ENCODE data around the gene PAQR8.

DNA sequence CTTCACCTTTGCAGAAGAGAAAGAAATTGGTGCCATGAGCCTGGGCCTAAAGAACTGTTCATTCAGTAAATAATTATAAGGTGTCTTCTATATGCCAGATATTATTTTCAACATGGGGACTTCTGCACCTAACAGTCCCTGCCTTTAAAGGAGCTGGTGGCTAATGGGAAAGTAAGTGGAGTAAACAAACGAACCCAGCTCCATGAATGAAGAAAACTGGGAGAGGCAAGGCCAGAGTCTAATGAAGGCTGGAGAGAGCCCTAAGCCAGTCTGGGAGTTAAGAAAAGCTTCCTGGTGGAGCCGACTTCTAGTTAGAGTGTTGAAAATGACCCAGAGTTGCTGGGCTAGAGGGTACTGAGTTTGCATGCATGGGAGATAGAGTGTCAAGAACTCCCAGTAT is 34.0 kb downstream of the PAQR8 start:
- TF ChIP-seq, protein P1, sequence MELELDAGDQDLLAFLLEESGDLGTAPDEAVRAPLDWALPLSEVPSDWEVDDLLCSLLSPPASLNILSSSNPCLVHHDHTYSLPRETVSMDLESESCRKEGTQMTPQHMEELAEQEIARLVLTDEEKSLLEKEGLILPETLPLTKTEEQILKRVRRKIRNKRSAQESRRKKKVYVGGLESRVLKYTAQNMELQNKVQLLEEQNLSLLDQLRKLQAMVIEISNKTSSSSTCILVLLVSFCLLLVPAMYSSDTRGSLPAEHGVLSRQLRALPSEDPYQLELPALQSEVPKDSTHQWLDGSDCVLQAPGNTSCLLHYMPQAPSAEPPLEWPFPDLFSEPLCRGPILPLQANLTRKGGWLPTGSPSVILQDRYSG (CRISPR knock-in tag; IDR thresholded peaks at IDR 0.05), result no peak
- TF ChIP-seq, protein P2, sequence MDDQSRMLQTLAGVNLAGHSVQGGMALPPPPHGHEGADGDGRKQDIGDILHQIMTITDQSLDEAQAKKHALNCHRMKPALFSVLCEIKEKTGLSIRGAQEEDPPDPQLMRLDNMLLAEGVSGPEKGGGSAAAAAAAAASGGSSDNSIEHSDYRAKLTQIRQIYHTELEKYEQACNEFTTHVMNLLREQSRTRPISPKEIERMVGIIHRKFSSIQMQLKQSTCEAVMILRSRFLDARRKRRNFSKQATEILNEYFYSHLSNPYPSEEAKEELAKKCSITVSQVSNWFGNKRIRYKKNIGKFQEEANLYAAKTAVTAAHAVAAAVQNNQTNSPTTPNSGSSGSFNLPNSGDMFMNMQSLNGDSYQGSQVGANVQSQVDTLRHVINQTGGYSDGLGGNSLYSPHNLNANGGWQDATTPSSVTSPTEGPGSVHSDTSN (CRISPR knock-in tag; IDR thresholded peaks at IDR 0.05; ENCODE audit: borderline replicate concordance), result no peak
- TF ChIP-seq, protein P3, sequence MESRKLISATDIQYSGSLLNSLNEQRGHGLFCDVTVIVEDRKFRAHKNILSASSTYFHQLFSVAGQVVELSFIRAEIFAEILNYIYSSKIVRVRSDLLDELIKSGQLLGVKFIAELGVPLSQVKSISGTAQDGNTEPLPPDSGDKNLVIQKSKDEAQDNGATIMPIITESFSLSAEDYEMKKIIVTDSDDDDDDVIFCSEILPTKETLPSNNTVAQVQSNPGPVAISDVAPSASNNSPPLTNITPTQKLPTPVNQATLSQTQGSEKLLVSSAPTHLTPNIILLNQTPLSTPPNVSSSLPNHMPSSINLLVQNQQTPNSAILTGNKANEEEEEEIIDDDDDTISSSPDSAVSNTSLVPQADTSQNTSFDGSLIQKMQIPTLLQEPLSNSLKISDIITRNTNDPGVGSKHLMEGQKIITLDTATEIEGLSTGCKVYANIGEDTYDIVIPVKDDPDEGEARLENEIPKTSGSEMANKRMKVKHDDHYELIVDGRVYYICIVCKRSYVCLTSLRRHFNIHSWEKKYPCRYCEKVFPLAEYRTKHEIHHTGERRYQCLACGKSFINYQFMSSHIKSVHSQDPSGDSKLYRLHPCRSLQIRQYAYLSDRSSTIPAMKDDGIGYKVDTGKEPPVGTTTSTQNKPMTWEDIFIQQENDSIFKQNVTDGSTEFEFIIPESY (CRISPR knock-in tag; IDR thresholded peaks at IDR 0.05), result no peak
- TF ChIP-seq, protein P4, sequence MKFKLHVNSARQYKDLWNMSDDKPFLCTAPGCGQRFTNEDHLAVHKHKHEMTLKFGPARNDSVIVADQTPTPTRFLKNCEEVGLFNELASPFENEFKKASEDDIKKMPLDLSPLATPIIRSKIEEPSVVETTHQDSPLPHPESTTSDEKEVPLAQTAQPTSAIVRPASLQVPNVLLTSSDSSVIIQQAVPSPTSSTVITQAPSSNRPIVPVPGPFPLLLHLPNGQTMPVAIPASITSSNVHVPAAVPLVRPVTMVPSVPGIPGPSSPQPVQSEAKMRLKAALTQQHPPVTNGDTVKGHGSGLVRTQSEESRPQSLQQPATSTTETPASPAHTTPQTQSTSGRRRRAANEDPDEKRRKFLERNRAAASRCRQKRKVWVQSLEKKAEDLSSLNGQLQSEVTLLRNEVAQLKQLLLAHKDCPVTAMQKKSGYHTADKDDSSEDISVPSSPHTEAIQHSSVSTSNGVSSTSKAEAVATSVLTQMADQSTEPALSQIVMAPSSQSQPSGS (CRISPR knock-in tag; IDR thresholded peaks at IDR 0.05), result no peak
- no peak for TF ChIP-seq ZNF709 (CRISPR knock-in tag; IDR thresholded peaks at IDR 0.05)
- TF ChIP-seq HNRNPLL (IDR thresholded peaks at IDR 0.05; ENCODE audit: low read depth, low read length, poor library complexity, severe bottlenecking), result no peak
- no peak for TF ChIP-seq PHB2 (IDR thresholded peaks at IDR 0.05; ENCODE audit: partially characterized antibody)
- no peak for TF ChIP-seq KLF9 (CRISPR knock-in tag; IDR thresholded peaks at IDR 0.05; ENCODE audit: low read depth)
- TF ChIP-seq, protein P5, sequence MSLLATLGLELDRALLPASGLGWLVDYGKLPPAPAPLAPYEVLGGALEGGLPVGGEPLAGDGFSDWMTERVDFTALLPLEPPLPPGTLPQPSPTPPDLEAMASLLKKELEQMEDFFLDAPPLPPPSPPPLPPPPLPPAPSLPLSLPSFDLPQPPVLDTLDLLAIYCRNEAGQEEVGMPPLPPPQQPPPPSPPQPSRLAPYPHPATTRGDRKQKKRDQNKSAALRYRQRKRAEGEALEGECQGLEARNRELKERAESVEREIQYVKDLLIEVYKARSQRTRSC (CRISPR knock-in tag; IDR thresholded peaks at IDR 0.05; ENCODE audit: low read depth), result no peak
